PC-3 (cell line): ENCODE data around the gene ASB2. TPM values are rescaled to one million over a fixed set of nuclear protein-coding genes. Genes with fewer than 3 reads are reported as not detected.

ENCODE experiments used
- ATAC-seq: fragments of 200-7000 bp; cut with Tn5 transposase; 2 replicates; pipeline ENCODE4 v1.9.1; 2020; ENCODE audit warnings: mild to moderate bottlenecking, moderate library complexity
- BruUV-seq: library from RNA; stranded (reverse); fragments of 400-500 nt; replicated peaks from 2 replicates; lab custom pipeline; 2021; lab: Mats Ljungman, UMichigan
- CTCF ChIA-PET: fragments of 300-600 bp; sonication (Branson Sonifier 250); formaldehyde crosslinking; loops from one replicate; lab custom pipeline; 2022; ENCODE audit warnings: antibody characterized with exemption; lab: Charles Lee
- POLR2A ChIA-PET: fragments of 300-600 bp; sonication (Branson Sonifier 250); formaldehyde crosslinking; loops from one replicate; lab custom pipeline; 2022; ENCODE audit warnings: antibody characterized with exemption; ENCODE audit not compliant: unreplicated experiment; lab: Charles Lee
- DNase-seq: peaks from one replicate; pipeline ENCODE4 v3.0.0-alpha.2; 2015
- H2AFZ ChIP-seq: fragments of 300-600 bp; sonication (generic); 2 replicates; pipeline ENCODE4 v1.6.0; 2016; ENCODE audit warnings: antibody characterized with exemption, low read length
- H3F3A ChIP-seq: fragments of 300-600 bp; sonication (generic); one replicate; pipeline ENCODE4 v1.6.0; 2017; ENCODE audit warnings: antibody characterized with exemption, low read length, control low read depth, mild to moderate bottlenecking; ENCODE audit not compliant: unreplicated experiment
- H3K27ac ChIP-seq: fragments of 300-600 bp; sonication (generic); 2 replicates; pipeline ENCODE4 v1.5.1; 2016; ENCODE audit warnings: mild to moderate bottlenecking, low read length
- H3K27me3 ChIP-seq: fragments of 300-600 bp; sonication (generic); 2 replicates; pipeline ENCODE4 v1.6.1; 2016; ENCODE audit warnings: low read length, mixed read lengths
- H3K36me3 ChIP-seq: fragments of 300-600 bp; sonication (generic); 2 replicates; pipeline ENCODE4 v1.6.1; 2016; ENCODE audit warnings: low read depth, mixed run types, low read length, mixed read lengths
- H3K4me1 ChIP-seq: fragments of 300-600 bp; sonication (generic); 2 replicates; pipeline ENCODE4 v1.5.1; 2016; ENCODE audit warnings: low read length; ENCODE audit not compliant: insufficient read depth
- H3K4me2 ChIP-seq: fragments of 300-600 bp; sonication (generic); 2 replicates; pipeline ENCODE4 v1.6.0; 2016; ENCODE audit warnings: low read length
- H3K4me3 ChIP-seq: fragments of 300-600 bp; sonication (generic); 2 replicates; pipeline ENCODE4 v1.5.1; 2016; ENCODE audit warnings: mild to moderate bottlenecking, low read length, mixed read lengths
- H3K79me2 ChIP-seq: fragments of 300-600 bp; sonication (generic); 2 replicates; pipeline ENCODE4 v1.6.1; 2017; ENCODE audit warnings: low read length, mixed read lengths
- H3K9ac ChIP-seq: fragments of 300-600 bp; sonication (generic); 2 replicates; pipeline ENCODE4 v1.6.0; 2016; ENCODE audit warnings: mild to moderate bottlenecking, low read length
- H3K9me2 ChIP-seq: fragments of 300-600 bp; sonication (generic); replicated peaks from 2 replicates; pipeline ENCODE4 v1.6.1; 2016; ENCODE audit warnings: mixed run types, low read length, mixed read lengths
- H3K9me3 ChIP-seq: fragments of 300-600 bp; sonication (generic); 2 replicates; pipeline ENCODE4 v1.6.1; 2016; ENCODE audit warnings: low read length, mixed read lengths
- H4K20me1 ChIP-seq: fragments of 300-600 bp; sonication (generic); 2 replicates; pipeline ENCODE4 v1.6.1; 2016; ENCODE audit warnings: low read length, mixed read lengths
- CTCF ChIP-seq: fragments of 300-600 bp; sonication (generic); conservative IDR thresholded peaks from 2 replicates; pipeline ENCODE4 v1.5.1; 2017; ENCODE audit warnings: antibody characterized with exemption, low read depth, mild to moderate bottlenecking, low read length
- EZH2 ChIP-seq: fragments of 300-600 bp; sonication (generic); IDR thresholded peaks from one replicate; pipeline ENCODE4 v1.6.1; 2017; ENCODE audit warnings: antibody characterized with exemption, mild to moderate bottlenecking, low read length; ENCODE audit not compliant: unreplicated experiment
- EZH2phosphoT487 ChIP-seq: fragments of 300-600 bp; sonication (generic); IDR thresholded peaks from 2 replicates; pipeline ENCODE4 v1.6.1; 2018; ENCODE audit warnings: mild to moderate bottlenecking, antibody characterized with exemption, low read length, borderline replicate concordance
- intact Hi-C: fragments of 100-400 bp; cut with micrococcal nuclease; formaldehyde crosslinking; loops from 2 replicates; pipeline ENCODE4 v1.9.0; 2023
- total RNA-seq: library from RNA; depleted of rRNA; stranded (reverse); fragments of >200 nt; gene quantifications from 2 replicates; pipeline ENCODE4 v1.2.3, GENCODE V29; 2014

ASB2 gene
- total RNA-seq, 1 experiment from 2014 or later = 0.22 TPM

- ChIA-PET POLR2A (no interaction called here), CTCF (no interaction called here)
- H2AFZ ChIP-seq = no peak overlapping the region
- H3K9me3 ChIP-seq = no peaks in the 10 kb centered on the region
- BruUV-seq = no TSS peak
- ATAC-seq = no peak
- H3K9me2 ChIP-seq = no peaks in the 10 kb centered on the region
- H3K4me3 ChIP-seq = no peak overlapping the region
- H3F3A ChIP-seq = no peaks in the 10 kb centered on the region
- no peak overlapping the region for H3K4me2 ChIP-seq
- H3K36me3 ChIP-seq = no peaks in the 10 kb centered on the region
- H3K9ac ChIP-seq = no peak overlapping the region
- H3K27me3 ChIP-seq = 0 out of 2 replicates have a peak, but pooled peaks cover 6% of the 10 kb centered on the region
- no peak for DNase-seq
- no peak overlapping the region for H3K27ac ChIP-seq
- H3K79me2 ChIP-seq = no peaks in the 10 kb centered on the region
- no peaks in the 10 kb centered on the region for H3K4me1 ChIP-seq
- intact Hi-C loops = no loop called here
- no peaks in the 10 kb centered on the region for H4K20me1 ChIP-seq
- TF ChIP-seq EZH2 (no peak), CTCF (no peak), EZH2phosphoT487 (no peak)
These were observed 3.7 kb downstream of the ASB2 start for GRCh38 chr14:93972618-93973205.

- H3K27ac ChIP-seq = no peak overlapping the region
- no peak overlapping the region for H3K4me2 ChIP-seq
- no peak overlapping the region for H3K4me3 ChIP-seq
- no peaks in the 10 kb centered on the region for H3F3A ChIP-seq
- ATAC-seq (no peak), DNase-seq (no peak)
- H3K4me1 ChIP-seq = no peaks in the 10 kb centered on the region
- BruUV-seq = no TSS peak
- ChIA-PET CTCF (no interaction called here), POLR2A (no interaction called here)
- H3K9me2 ChIP-seq = no peaks in the 10 kb centered on the region
- H3K9ac ChIP-seq = no peak overlapping the region
- 0 out of 2 replicates have a peak, but pooled peaks cover 3% of the 10 kb centered on the region for H3K27me3 ChIP-seq
- no peak overlapping the region for H2AFZ ChIP-seq
- H4K20me1 ChIP-seq = no peaks in the 10 kb centered on the region
- no peaks in the 10 kb centered on the region for H3K9me3 ChIP-seq
- no peaks in the 10 kb centered on the region for H3K79me2 ChIP-seq
- H3K36me3 ChIP-seq = no peaks in the 10 kb centered on the region
- intact Hi-C loops = no loop called here
- TF ChIP-seq EZH2phosphoT487 (no peak), CTCF (no peak), EZH2 (no peak)
These were observed 4.7 kb downstream of the ASB2 start for GRCh38 chr14:93971635-93972027.

- ChIA-PET POLR2A (no interaction called here), CTCF (interaction anchor here (1.4 kb wide), 1 partner anchor 32 kb away, joined by 15 read pairs; no protein-coding TSS in a partner anchor)
- no peaks in the 10 kb centered on the region for H3K9me3 ChIP-seq
- intact Hi-C loops = loop anchor here (1.0 kb wide), 1 partner anchor 30 kb away; no protein-coding TSS in a partner anchor
- ATAC-seq (peak; percentile 17), DNase-seq (no peak)
- peak overlapping the region; percentile 68 for H3K4me2 ChIP-seq
- H3K4me3 ChIP-seq = peak overlapping the region; percentile 41; the same call in 1 of the 2 replicates
- no peaks in the 10 kb centered on the region for H3K4me1 ChIP-seq
- no peaks in the 10 kb centered on the region for H3K36me3 ChIP-seq
- BruUV-seq = no TSS peak
- no peaks in the 10 kb centered on the region for H3K27me3 ChIP-seq
- no peaks in the 10 kb centered on the region for H3K9me2 ChIP-seq
- peak overlapping the region; percentile 54 for H2AFZ ChIP-seq
- H4K20me1 ChIP-seq = no peaks in the 10 kb centered on the region
- no peak for TF ChIP-seq EZH2
- TF ChIP-seq EZH2phosphoT487 = no peak
- no peak for TF ChIP-seq CTCF
- no peaks in the 10 kb centered on the region for H3K79me2 ChIP-seq
- no peak overlapping the region for H3K27ac ChIP-seq
- H3K9ac ChIP-seq = no peak overlapping the region
- H3F3A ChIP-seq = no peaks in the 10 kb centered on the region
These were observed 5.3 kb downstream of the ASB2 start for GRCh38 chr14:93970965-93971634.
